VCaP (cell line): ENCODE measurements around the gene UST.
"Not testable (repeated sequence)": the region's sequence is repeated elsewhere in the genome, so short reads cannot be mapped to it uniquely, and the experiment has no call there.

Experiments used
- H3K27ac ChIP-seq: fragments of 450-650 bp; 2 replicates; pipeline ENCODE4 v1.5.1; 2017
- CTCF ChIP-seq: fragments of 450-650 bp; conservative IDR thresholded peaks from 2 replicates; pipeline ENCODE4 v1.5.1; 2017; ENCODE audit warnings: mild to moderate bottlenecking, moderate library complexity

The UST gene

GRCh38 chr6:148770408-148771211 is 23.8 kb downstream of the UST start:
- TF ChIP-seq CTCF: no peak
- H3K27ac ChIP-seq: no peak overlapping the region

GRCh38 chr6:148771212-148771601 is 24.4 kb downstream of the UST start:
- TF ChIP-seq CTCF: no peak

GRCh38 chr6:148771896-148772554 is 25.2 kb downstream of the UST start:
- TF ChIP-seq CTCF: no peak
- no peak overlapping the region for H3K27ac ChIP-seq

More at GRCh38 chr6:148771212-148771601, 24.4 kb downstream of the UST start:
- no peak overlapping the region for H3K27ac ChIP-seq

- no peak overlapping the region for H3K27ac ChIP-seq
- TF ChIP-seq CTCF: no peak
Observed at GRCh38 chr6:148775161-148775560, 28.3 kb downstream of the UST start.

- no peak for TF ChIP-seq CTCF
- H3K27ac ChIP-seq: no peak overlapping the region
Observed at GRCh38 chr6:148776321-148777308, 29.8 kb downstream of the UST start.

GRCh38 chr6:148779142-148779562 is 32.3 kb downstream of the UST start:
- no peak for TF ChIP-seq CTCF
- no peak overlapping the region for H3K27ac ChIP-seq

GRCh38 chr6:148780423-148780822 is 33.6 kb downstream of the UST start:
- H3K27ac ChIP-seq: not testable (repeated sequence)
